NCI-H1092 (cell line): ENCODE data around the gene PARD3B.

Experiments
- DNase-seq: peaks from one replicate; lab custom pipeline; 2025; lab: John Stamatoyannopoulos, UW

The PARD3B gene

GRCh38 chr2:204586444-204587180 is 41.3 kb downstream of the PARD3B start:
- DNase-seq, result no peak

- DNase-seq, result no peak
Observed at GRCh38 chr2:204590063-204590462, 44.8 kb downstream of the PARD3B start.

- no peak for DNase-seq
Observed at GRCh38 chr2:204591225-204591624, 46.0 kb downstream of the PARD3B start.

GRCh38 chr2:204604061-204604460 is 58.8 kb downstream of the PARD3B start:
- DNase-seq, result no peak

GRCh38 chr2:204608237-204608939 is 63.1 kb downstream of the PARD3B start:
- DNase-seq, result no peak

- no peak for DNase-seq
Observed at GRCh38 chr2:204611017-204611631, 65.8 kb downstream of the PARD3B start.

- DNase-seq, result no peak
Observed at GRCh38 chr2:204611764-204612163, 66.5 kb downstream of the PARD3B start.

GRCh38 chr2:204613635-204614034 is 68.4 kb downstream of the PARD3B start:
- DNase-seq, result no peak

- no peak for DNase-seq
Observed at GRCh38 chr2:204615456-204615855, 70.2 kb downstream of the PARD3B start.

GRCh38 chr2:204625135-204625534 is 79.9 kb downstream of the PARD3B start:
- no peak for DNase-seq

- DNase-seq, result no peak
Observed at GRCh38 chr2:204628926-204629712, 83.8 kb downstream of the PARD3B start.

GRCh38 chr2:204632410-204632809 is 87.1 kb downstream of the PARD3B start:
- DNase-seq, result no peak

GRCh38 chr2:204634564-204634963 is 89.3 kb downstream of the PARD3B start:
- no peak for DNase-seq

GRCh38 chr2:204635478-204635877 is 90.2 kb downstream of the PARD3B start:
- DNase-seq, result no peak

GRCh38 chr2:204638471-204639194 is 93.4 kb downstream of the PARD3B start:
- no peak for DNase-seq

- no peak for DNase-seq
Observed at GRCh38 chr2:204643326-204643725, 98.1 kb downstream of the PARD3B start.

GRCh38 chr2:204645018-204645773 is 99.9 kb downstream of the PARD3B start:
- no peak for DNase-seq

- no peak for DNase-seq
Observed at GRCh38 chr2:204647626-204648025, 102.4 kb downstream of the PARD3B start.

- DNase-seq, result no peak
Observed at GRCh38 chr2:204650611-204651010, 105.3 kb downstream of the PARD3B start.

- no peak for DNase-seq
Observed at GRCh38 chr2:204652063-204652462, 106.8 kb downstream of the PARD3B start.

- DNase-seq, result no peak
Observed at GRCh38 chr2:204654669-204655068, 109.4 kb downstream of the PARD3B start.
